GM21423 (cell line): ENCODE data around the gene PCBD2.
"Not testable (repeated sequence)": the region's sequence is repeated elsewhere in the genome, so short reads cannot be mapped to it uniquely, and the experiment has no call there.

Experiments used
- ATAC-seq: cut with Tn5 transposase; IDR thresholded peaks from one replicate; pipeline ENCODE4 v1.9.1; 2021; ENCODE audit warnings: mild to moderate bottlenecking, moderate library complexity; ENCODE audit not compliant: unreplicated experiment

The PCBD2 gene

DNA sequence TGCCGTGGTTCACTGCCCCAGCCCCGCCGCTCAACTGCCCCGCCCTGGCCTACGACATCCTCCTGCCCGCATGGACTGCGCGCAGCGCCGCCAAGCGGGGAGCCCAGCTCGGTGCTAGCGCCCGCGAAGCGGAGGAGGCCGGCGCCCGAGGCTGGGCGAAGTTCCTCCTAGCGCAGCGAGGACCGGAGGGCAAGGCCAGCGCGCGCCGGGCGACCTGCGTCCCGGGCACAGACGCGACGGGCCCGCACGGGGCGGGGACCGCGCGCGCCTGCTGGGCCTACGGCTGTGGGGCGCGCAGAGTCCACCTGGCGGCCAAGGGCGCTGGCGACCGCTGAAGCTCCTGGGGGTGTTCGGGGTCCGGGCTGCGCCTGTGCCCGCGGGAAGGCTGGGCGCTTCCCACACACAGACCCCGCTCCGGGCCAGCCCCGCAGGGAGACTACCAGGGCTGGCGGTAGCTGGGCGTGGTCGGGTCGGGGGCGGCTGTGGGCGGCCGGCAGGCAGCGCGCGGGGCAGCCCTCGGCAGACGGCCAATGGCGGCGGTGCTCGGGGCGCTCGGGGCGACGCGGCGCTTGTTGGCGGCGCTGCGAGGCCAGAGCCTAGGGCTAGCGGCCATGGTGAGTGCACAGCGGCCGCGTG lies at the start of gene PCBD2:
Gene PCBD2, plus strand, starts transcription at position 522 of the 636 bp plus-strand sequence. Its CDS starts 9 bp downstream, at position 531.
- ATAC-seq = peak; percentile 79

DNA sequence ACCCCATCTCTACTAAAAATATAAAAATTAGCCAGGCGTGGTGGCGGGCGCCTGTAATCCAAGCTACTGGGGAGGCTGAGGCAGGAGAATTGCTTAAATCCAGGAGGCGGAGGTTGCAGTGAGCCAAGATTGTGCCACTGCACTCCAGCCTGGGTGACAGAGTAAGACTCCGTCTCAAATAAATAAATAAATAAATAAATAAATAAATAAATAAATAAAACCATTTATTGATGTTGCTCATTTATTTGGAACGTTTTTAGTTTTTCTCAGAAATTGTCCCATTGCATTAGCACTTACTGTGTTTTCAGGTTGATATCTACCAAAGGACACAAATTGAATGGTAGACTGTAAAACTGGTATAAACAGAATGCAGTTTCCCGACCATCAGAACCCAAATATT lies 48.5 kb upstream of the PCBD2 start:
- not testable (repeated sequence) for ATAC-seq

DNA sequence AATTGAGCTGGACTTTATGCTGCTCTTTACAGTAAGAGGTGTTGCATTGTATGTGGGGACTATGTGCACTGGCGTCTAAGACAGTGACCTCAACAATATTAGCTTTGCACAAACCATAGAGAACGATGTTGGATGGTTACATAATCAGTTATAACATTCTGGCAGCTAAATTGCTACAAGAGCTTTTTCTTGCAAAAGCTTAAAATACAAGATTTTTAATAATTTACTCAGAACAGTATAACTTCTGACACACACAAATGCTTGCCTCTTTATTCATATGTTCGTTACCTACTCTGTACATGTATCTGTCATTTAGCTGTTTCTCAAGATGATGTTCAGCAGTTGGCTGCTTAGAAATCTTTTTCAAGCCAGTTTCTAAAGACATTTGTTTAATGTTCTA lies 47.5 kb upstream of the PCBD2 start:
- ATAC-seq = no peak

DNA sequence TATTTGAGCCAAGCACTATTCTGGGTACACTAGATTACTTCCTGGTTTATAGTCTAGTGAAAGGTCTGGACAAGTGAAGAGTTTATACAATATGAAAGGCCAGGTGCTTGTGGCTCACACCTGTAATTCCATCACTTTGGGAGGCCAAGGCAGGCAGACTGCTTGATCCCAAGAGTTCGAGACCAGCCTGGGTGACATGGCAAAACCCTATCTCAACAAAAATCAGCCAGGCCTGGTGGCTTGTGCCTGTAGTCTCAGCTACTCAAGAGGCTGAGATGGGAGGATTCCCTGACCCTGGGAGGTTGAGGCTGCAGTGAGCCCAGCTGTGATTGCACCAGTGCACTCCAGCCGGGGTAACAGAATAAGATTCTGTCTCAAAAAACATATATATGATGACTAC lies 40.2 kb upstream of the PCBD2 start:
- no peak for ATAC-seq

DNA sequence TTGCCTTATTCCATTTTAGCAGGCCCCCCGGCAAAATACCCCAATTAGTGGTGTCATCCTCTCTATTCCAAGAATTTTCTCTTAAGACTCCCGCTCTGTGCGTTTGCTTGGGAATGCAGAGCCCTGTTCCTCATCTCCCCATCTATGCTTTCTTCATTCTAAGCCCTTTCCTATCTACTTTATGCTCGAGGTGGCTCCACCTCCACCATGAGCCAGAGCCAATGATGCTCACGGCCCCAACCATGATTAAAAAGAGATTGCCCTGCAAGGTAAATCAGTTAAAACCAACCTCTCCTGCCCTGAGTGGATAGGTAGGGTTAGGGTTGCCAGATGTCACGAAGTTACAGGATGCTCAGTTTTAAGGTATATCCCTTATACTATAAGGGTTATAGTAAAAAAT lies 31.4 kb upstream of the PCBD2 start:
- ATAC-seq = no peak

DNA sequence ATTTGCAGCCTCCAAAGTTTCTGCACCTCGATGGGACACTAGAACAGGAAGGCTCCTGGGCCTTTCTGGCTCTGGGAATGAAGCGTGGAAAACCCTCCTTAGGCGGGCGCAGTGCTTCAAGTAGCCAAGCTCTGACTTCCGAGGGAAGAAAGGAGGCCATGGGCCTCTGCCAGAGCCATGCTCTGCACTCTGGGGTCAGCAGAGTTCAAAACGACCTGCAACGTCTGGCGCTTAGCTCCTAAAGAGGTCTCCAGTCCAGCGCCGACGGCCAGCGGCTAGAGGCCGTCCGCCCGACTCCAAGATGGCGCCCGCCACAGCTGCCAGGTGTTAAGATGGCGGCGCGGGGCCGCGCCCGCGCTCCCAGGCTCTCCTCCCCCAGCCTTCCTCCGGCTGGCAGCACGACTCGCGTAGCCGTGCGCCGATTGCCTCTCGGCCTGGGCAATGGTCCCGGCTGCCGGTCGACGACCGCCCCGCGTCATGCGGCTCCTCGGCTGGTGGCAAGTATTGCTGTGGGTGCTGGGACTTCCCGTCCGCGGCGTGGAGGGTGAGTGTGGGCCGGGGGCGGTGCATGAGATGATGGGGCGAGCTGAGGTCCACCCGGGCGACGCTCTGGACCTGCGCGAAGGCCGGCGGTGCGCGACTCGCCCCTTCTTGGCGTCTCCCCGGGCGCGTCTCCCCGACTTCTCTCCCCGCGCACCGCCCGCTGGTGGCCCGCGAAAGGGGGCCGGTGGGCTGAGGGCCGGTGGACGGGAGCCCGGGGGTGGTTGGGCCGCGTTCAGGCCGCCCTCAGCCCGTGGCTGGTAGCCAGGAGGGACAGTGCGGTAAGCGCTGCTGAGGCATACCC lies 30.7 kb upstream of the PCBD2 start, which contains the start of gene TXNDC15:
Gene TXNDC15, plus strand, starts transcription at position 385 of the 844 bp plus-strand sequence. Its CDS starts 57 bp downstream, at position 442.
- ATAC-seq = peak; percentile 84

DNA sequence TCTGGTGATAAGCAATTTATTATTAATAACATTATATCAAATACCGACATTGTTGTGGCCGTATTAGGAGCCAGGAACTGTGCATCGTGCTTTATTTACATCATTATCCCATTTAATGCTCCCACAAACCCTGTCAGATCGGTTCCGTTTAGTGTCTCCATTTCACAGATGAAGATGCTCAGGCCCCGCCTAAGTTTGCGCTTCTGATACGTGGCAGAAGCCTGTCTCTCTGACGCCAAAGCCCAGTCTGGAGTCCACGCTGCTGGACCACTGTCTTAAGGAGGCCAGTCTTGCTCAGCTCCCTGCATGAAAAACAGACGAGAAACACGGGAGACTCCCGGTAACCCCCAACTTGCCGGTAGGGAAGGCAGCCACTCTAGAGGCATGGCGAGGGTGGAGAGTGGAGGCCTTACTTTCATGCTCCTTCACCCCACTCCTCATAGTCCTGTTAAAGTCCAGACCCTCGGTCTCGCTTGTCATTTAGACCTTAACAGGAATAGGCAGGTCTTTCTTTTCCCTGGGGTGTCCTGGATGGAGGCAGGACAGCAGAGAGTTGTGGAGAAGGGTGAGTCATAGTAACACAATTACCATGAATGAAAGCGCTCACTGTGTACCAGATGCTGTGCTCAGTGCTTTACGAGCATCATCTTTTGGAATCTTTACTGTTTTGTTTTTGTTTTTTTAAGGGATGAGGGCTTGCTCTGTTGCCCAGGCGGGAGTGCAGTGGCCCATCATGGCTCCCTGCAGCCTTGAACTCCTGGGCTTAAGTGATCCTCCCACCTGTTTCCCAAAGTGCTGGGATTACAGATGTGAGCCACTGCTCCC lies 29.9 kb upstream of the PCBD2 start:
- ATAC-seq = no peak

DNA sequence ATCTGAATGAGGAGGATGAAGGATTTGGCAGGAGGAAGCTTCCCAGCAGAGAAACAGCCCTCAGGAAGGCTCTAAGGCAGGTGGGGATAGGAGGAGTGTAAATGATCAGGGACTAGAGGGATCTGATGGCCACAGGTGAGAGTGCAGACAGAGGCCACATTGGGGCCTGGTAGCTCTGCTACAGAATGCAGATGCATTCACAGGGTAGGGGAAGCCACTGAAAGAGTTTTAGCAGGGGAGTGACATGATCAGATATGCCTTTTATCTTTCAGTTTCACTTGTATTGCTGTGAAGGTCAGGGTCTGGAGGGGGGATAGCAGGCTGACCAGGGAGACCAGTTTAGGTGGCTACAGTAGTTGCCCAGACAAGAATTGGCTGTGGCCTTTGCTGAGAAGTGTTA lies 27.8 kb upstream of the PCBD2 start:
- ATAC-seq = peak; percentile 38

DNA sequence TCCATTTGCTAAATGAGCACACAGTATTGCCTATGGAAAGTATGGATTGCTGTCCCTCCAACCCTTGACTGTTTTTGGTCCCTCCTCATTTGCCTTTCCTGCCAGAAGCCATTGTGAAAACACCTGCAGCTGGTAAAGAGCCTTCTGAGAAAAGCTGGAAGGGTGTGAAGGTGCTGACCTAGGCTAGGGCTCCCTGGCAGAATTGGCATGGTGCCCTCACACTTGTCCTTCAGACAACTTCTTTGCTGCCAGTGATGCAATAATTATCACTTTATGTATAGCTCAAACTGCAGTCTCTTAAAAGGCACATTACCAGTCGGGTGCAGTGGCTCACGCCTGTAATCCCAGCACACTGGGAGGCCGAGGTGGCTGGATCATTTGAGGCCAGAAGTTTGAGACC lies 26.5 kb upstream of the PCBD2 start:
- no peak for ATAC-seq

DNA sequence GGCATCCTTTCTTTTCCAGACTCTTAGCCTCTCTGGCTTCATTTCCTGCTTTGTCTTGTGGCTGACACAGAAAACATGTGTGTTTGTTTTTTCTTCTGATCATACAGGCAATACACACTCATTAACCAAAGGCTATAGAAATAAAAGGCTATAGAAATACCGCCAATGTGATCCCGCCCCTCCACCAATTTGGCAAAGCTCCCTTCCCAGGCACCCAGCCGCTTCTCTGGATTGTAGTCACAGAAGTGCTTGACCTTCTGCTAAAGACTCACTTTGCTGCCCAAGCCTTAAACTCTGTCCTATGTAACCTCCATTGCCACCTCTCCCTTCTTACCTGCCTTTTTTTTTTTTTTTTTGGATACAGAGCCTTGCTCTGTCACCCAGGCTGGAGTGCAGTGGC lies 25.5 kb upstream of the PCBD2 start:
- ATAC-seq = no peak

DNA sequence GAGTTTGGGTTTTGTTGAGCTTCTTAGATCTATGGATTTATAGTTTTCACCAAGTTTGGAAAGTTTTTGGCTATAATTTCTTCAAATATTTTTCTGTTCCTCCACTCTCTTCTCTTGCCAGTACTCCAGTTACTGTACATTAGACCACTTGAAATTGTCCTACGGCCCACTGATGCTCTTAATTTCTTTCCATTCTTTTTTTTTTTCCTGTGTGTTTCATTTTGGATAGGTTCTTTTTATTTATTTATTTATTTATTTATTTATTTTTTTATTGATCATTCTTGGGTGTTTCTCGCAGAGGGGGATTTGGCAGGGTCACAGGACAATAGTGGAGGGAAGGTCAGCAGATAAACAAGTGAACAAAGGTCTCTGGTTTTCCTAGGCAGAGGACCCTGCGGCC lies 24.0 kb upstream of the PCBD2 start:
- ATAC-seq = not testable (repeated sequence)

DNA sequence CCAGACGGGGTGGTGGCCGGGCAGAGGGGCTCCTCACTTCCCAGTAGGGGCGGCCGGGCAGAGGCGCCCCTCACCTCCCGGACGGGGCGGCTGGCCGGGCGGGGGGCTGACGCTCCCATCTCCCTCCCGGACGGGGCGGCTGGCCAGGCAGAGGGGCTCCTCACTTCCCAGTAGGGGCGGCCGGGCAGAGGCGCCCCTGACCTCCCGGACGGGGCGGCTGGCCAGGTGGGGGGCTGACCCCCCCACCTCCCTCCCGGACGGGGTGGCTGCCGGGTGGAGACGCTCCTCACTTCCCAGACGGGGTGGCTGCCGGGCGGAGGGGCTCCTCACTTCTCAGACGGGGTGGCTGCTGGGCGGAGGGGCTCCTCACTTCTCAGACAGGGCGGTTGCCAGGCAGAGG lies 23.2 kb upstream of the PCBD2 start:
- ATAC-seq = not testable (repeated sequence)

DNA sequence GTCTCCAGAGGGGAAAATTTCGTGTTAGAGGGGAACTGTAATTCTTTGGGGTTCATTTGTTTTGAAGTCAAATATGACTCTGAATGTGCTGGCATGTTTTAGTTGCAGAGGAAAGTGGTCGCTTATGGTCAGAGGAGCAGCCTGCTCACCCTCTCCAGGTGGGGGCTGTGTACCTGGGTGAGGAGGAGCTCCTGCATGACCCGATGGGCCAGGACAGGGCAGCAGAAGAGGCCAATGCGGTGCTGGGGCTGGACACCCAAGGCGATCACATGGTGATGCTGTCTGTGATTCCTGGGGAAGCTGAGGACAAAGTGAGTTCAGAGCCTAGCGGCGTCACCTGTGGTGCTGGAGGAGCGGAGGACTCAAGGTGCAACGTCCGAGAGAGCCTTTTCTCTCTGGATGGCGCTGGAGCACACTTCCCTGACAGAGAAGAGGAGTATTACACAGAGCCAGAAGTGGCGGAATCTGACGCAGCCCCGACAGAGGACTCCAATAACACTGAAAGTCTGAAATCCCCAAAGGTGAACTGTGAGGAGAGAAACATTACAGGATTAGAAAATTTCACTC lies 17.3 kb upstream of the PCBD2 start:
- ATAC-seq = no peak

DNA sequence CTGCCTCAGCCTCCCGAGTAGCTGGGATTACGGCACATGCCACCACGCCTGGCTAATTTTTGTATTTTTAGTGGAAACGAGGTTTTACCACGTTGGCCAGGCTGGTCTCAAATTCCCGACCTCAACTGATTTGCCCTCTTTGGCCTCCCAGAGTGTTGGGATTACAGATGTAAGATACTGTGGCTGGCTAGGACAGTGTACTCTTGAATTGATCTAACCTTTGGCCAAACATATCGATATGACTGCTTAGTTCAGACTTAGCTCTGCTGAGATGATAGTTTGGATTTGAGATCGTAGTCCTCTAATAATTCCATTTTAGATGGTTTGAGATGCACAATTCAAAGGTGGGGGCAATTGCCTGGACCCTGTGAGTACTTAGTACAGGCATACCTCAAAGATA lies 15.6 kb upstream of the PCBD2 start:
- ATAC-seq = no peak

DNA sequence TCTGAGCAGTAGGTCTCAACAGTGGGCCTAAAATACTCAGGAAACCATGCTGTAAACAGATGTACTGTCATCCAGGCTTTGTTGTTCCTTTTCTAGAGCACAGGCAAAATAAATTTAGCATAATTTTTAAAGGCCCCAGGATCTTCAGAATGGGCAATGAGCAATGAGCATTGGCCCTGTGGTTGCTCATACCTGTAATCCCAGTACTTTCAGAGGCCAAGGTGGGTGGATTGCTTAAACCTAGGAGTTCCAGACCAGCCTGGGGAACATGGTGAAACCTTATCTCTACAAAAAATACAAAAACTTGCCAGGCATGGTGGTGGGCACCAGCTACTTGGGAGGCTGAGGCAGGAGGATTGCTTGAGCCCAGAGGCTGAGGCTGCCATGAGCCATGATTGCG lies 13.5 kb upstream of the PCBD2 start:
- no peak for ATAC-seq

DNA sequence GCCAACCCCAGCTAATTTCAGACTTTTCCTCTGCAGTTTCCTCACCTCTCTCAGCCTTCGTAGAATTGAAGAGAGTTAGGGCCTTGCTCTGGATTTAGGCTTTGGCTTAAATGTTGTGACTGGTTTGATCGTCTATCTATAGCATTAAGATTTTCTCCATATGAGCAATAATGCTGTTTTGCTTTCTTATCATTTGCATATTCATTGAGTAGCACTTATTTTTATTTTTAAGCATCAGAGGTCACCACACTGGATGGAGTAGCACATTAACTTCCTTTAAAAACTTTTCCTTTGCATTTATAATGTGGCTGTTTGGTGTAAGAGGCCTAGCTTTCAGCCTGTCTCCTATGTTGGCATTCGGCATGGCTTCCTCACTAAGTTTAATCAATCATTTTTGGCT lies 12.6 kb upstream of the PCBD2 start:
- ATAC-seq = no peak

DNA sequence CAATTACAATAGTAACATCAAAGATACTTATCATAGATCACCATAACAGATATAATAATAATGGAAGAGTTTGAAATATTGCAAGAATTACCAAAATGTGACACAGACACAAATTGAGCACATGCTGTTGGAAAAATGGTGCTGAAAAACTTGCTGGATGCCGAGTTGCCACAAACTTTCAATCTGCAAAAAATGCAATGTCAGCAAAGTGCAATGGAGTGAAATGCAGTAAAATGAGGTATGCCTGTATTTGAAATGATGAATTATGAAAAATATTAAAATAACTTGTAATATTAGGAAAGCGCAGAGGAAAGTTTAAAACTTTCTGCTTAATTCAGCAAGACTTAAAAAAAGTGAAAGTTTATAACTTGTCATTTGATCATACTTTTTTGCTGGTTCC lies 12.0 kb upstream of the PCBD2 start:
- ATAC-seq = no peak

DNA sequence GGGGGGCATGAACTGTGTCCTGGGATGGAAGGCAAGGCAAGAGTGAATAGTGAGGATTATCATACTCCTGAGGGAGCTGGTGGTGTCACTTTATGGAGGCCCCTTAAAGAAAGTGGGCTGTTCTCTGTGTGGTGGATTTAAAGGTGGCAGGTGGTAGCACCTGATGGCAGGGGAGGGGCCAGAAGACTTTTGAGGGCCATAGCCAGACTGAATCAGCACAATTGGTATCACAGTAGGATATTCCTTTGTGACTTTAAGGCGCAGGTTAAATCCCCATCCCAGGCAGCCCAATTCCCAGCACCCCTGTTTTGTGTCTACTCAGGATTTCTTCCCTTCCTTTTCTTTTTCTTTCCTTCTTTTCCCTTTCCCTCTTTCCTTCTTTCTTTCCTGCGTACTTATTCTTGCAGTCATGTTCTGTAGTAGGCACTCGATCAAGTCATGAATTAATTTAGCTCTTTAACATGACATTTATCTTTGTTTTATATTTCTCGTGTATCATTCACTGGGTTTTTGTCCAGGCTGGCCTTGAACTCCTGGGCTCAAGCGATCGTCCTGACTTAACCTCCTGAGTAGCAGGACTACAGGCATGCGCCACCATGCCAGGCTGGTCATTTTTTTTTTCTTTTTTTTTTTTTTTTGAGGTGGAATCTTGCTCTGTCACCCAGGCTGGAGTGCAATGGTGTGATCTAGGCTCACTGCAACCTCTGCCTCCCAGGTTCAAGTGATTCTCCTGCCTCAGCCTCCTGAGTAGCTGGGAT lies 11.0 kb upstream of the PCBD2 start:
- ATAC-seq = no peak

DNA sequence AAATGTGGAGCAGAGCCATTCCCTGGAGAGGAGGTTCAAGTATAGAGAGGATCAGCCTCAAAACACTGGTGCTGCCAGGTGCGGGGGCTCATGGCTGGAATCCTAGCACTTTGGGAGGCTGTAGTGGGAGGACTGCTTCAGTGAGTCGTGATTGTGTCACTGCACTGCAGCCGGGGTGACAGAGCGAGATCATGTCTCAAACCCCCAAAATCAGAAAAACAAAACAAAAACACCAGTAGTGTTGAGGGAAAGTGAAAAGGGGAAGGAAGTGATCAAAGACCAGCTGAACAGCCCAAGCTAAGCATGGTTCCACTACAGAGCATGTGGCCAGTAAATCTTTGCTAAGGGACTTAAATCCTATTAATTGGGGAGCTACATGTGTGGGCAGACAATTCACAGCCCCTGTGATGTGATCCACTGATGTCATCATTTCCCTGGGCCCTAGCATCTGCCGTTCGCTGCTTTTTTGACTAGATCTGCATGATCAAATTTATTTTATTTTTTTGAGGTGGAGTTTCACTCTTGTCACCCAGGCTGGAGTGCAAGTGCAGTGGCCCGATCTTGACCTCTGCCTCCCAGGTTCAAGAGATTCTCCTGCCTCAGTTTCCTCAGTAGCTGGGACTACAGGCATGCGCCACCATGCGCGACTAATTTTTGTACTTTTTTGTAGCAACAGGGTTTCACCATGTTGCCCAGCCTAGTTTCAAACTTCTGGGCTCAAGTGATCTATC lies 2.7 kb upstream of the PCBD2 start:
- ATAC-seq = no peak
